ENCODE measurements around the gene LDAH. TPM values are rescaled to one million over a fixed set of nuclear protein-coding genes. Genes with fewer than 3 reads are reported as not detected.
"Not testable (repeated sequence)": the region's sequence is repeated elsewhere in the genome, so short reads cannot be mapped to it uniquely, and the experiment has no call there.

Gene LDAH
- polyA plus RNA-seq, 4 donors, result 32.9 to 38.8 (median 36.1) TPM

DNA sequence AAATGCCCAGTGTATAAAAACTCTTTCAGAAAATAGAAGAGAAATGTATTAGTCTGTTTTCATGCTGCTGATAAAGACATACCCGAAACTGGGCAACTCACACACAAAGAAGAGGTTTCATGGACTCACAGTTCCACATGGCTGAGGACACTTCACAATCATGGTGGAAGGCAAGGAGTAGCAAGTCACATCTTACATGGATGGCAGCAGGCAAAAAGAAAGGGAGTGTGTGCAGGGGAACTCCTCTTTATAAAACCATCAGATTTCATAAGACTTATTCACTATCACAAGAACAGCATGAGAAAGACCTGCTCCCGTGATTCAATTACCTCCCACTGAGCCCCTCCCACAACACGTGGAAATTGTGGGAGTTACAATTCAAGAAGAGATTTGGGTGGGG, 29.0 kb downstream of the LDAH start:
- not testable (repeated sequence) for DNase-seq (ENCODE audit: low read depth in 4 of 4, low spot score in 2 of 4)

DNA sequence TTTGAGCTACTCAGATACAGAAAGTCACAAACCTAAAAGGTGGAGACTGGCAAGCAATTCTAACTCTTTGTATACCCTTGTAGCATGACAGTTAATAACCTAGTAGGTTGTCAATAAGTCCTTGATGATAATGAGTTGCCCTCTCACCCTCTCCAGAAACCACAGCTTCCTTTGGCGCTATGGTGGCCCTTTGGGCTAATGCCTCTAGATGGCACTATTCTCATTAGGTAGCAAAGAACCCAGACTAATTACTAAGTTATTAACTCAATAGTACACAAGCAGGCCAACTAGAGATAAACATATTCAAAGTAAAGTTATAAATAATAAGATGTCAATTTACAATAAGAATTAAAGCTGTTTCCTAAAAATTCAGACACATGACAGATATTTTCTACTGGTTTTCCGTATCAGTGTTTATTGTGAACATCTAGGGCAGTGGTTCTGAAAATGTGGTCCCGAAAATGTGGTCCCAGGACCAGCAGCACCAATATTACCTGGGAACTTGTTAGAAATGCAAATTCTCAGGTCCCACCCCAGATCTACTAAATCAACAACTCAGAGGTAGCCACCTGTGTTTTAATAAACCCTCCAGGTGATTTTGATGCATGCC, 41.1 kb downstream of the LDAH start:
- DNase-seq (ENCODE audit: low read depth in 4 of 4, low spot score in 2 of 4), result no peak

DNA sequence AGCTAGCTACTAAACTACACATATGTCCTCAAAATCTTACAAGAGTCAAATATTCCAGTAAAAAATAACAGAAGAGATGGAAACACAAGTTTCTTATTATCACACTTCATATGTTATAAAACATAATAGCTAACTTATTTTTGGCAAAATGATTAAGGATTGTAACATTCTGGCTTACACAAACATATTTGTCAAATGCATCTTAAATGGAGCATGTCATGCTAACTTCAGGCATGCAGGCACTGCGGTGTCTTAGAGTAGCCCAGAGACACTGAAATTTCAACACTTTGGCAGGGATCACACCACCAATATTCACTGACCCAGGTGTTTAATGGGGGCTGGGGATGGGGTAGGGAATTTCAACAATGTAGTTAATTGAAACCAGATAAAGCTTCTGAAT, 51.6 kb downstream of the LDAH start:
- DNase-seq (ENCODE audit: low read depth in 4 of 4, low spot score in 2 of 4), result no peak

DNA sequence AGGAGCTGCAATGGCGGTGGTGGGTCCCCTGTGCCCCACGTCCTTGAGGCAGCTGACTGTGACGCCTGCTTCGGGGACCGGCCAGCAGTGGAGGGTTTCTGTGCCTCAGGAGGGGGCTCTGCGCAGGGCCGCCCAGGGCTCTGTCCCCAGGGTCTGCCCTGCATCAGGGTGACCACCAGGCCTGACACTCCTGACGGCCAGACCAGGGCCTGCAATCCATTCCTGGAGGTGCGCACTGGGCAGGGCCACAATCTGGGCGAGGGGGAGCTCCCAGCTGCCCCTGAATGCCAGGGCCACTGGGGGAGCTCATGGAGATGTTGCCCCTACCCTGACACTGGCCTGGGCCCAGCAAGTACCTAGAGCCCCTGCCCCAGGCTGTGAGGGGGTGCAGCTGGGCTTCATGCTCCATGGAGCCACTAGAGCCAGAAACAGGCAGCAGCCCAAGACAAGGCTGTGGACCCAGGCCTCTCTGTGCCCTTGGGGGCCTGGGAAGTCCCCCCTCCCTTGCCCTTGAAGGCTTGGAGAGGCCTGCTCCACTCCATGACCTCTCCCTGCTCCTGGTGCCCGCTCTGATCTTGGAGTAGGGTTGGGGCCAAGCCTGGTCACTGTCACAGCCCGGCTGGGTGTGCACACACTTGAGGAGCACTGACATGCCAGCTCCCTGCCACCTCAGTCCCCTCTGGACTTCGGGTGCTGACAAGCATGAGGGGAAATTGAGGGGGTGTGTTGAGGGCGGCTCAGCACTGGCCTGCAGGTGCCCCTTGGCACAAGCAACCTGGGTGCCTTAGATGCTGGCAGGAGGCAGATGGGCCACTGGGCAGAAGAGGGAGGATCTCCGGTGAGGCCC, 55.9 kb downstream of the LDAH start:
- no peak for DNase-seq (ENCODE audit: low read depth in 4 of 4, low spot score in 2 of 4)

DNA sequence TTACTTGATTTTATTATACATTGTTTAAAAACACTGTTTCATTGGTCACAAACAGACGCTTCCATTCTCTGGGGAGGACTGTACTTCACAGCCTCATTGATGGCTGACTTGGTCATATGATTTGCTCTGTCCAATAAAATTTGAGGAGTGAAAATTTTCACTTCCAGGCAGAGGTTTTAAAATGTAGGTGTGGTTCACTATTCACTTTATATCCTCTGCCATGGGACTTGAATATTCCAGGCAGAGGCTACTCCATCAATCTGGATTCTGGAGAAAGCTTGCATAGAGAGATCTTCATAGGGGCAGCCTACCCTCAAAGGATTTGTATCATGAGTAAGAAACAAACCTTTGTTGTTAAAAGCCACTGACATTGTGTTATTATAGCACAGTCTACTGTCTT, 56.7 kb downstream of the LDAH start:
- DNase-seq (ENCODE audit: low read depth in 4 of 4, low spot score in 2 of 4), result no peak

DNA sequence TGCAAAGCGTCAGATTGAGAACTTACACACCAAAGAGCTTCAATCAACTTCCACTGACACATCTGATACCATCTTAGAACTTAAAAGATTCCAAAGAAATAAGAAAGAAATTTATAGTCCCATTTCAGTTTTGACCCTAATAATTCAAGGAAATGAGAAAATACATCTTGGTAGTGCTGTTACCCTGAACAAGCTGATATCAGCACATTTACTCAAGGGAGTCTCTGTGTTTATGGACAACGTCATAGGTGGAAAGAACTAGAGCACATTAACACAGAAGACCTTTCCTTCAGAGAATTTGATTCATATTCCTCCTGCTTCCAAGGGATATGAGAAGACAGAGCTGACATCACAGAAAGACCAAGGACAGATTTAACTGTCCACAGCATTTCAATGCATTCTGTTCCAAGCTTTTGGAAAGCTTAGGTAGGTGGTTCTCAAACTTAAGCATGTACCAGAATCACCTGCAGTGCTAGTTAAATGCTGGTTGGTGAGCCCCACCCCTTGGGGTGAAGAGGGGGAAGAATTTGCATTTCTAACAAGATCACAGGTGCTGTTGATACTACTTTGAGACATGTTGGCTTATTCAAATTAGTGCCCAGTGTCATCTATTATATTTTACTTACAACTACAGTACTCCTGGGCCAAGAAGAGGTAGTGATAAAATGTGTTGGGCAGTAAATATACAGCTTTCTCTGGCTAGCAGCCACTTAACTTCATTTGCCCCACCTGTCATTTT, 59.8 kb downstream of the LDAH start:
- no peak for DNase-seq (ENCODE audit: low read depth in 4 of 4, low spot score in 2 of 4)

DNA sequence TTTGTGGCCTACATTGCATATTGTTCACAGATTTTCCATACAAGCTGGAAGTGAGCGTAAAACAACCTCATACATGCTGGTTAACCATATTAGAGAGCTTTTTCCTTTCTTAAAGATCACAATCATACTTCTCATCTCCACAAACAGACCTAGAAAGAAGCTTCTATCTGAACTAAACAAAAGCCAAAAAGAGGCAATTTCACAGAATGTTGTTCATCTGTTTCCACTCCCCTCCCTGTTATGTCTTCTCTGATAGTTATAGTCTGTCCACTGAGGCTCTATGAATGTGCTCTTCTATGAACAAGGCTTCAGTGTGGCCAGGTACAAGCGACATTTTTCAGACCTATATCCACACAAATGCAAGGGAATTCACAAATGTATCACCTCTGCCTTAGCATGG, 63.4 kb downstream of the LDAH start:
- no peak for DNase-seq (ENCODE audit: low read depth in 4 of 4, low spot score in 2 of 4)

DNA sequence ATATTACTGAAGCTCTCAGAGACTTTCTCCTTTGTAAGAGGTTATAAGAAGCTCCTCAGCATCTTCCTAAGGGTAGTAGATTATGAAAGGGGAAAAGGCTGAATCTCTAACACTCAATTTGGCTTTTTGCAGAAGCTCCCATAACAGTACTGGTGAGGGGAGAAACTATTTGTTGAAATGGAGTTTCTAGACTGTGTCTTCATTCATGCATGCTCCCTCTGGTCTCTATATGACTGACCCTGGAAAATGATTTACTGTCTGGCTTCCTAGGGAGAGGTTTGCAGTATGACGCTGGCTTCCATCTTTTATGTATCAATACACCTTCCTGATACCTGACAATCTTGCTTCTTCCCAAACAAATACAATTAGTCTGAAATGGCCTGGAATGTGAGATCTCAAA, 63.9 kb downstream of the LDAH start:
- no peak for DNase-seq (ENCODE audit: low read depth in 4 of 4, low spot score in 2 of 4)

DNA sequence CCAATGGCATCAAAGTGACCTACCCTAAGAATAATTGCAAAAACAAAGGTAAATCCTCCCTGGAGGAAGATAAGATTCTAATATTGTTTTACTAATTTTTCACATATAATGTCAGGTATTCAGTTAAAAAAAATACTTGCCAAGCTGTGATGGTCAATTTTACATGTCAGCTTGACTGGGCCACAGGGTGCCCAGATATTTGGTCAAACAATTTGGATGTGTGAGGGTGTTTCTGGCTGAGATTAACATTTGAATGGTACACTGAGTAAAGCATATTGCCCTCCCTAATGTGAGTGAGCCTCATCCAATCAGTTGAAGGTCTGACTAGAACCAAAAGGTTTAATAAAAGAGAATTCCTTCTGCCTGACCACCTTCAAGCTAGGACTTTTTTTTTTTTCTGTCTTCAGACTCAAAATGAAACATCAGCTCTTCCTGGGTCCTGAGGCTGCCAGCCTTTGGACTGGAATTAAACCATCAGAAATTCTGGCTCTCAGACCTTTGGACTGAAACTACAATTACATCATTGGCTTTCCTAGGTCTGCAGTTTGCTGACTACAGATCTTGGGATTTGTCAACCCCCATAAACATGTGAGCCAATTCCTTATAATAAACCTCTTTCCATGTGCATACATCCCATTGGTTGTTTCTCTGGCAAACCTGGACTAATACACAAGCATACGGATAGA, 65.4 kb downstream of the LDAH start:
- DNase-seq (ENCODE audit: low read depth in 4 of 4, low spot score in 2 of 4), result no peak

DNA sequence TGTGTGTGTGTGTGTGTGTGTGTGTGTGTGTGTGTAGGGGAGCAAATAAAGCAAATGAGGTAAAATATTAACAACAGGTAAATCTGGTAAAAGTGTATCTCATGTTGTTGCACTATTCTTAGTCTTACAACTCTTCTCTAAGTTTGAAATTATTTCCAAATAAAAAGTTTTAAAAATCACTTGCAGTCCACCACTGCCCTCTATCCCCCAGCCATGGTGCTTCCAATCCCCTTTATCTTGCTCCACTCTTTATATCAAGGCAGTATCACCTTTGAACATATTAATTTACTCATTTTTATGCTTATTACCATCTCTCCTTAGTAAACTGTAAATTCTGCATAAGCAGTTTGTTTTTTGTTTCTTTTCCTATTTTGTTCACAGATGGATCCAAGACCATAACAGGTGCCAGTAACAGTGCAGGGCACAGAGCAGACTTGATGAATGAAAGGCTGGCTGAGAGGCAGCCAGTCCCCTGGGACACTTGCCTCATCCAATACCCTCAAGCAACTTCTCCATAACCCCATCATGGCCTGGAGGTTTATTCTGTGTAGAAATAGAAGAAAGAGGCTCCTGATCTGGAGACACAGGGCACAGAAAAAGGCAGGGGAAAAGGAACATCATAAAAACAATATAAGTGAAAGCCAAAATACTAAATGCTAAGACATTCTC, 67.6 kb downstream of the LDAH start:
- no peak for DNase-seq (ENCODE audit: low read depth in 4 of 4, low spot score in 2 of 4)

DNA sequence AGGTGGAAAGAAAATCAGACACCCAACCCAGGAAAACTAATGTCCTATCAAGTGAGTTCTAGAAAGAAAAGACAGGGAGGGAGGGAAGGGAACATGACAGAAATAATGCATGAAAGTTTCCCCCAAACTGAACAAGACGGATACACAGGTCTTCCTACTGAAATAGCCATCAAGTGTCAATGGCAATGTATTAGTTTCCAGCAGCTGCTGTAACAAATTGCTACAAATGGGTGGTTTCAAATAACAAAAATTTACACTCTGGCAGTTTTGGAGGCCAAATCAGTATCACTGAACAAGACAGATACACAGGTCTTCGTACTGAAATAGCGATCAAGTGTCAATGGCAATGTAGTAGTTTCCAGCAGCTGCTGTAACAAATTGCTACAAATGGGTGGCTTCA, 70.6 kb downstream of the LDAH start:
- DNase-seq (ENCODE audit: low read depth in 4 of 4, low spot score in 2 of 4), result no peak

DNA sequence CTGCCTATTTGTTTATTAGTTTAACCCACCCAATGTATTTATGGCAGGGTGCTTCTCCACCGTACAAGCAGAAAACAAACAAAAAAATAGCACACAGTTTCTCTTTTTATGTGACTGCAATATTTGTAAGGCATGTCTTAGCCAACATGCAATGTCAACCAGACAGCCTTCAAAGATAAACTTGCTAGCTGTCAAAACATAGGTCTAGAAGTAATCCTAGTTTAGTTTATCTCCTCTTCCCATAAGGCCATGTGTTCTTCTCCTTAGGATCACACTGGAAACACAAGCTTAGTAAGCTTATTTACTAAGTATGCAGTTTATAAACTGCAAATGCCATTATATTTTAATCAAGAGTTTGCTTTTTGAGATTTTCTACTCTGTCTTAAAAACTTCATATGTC, 75.6 kb downstream of the LDAH start:
- DNase-seq (ENCODE audit: low read depth in 4 of 4, low spot score in 2 of 4), result no peak

DNA sequence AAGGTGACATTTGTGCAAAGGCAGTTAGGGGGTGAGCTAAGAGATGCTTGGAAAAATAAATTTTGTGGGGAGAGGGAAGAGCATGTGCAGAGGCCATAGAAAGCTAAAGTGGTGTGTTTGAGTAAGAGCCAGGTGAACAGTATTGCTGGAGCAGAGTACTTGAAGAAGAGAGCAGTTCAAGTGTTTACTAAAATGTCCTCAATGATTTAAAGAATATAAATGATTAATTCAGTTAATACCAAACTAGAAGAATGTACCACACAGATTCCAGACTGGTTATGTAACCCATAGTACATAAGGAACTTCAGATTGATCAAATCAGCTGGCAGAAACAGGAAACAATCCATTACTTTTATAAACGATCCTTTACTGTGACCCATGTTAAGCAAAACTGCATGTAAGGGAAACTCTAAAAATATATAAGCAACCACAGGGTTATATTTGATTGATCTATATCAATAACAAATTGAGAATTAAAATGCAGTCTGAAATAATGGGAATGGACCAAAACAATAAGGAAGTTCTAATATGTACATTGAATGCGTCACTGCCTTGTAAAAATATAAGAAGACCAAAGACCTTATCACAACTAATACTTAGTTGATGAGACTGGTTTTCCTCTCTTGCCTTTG, 76.9 kb downstream of the LDAH start:
- DNase-seq (ENCODE audit: low read depth in 4 of 4, low spot score in 2 of 4), result peak in 1 of 4 donors; percentile 52

DNA sequence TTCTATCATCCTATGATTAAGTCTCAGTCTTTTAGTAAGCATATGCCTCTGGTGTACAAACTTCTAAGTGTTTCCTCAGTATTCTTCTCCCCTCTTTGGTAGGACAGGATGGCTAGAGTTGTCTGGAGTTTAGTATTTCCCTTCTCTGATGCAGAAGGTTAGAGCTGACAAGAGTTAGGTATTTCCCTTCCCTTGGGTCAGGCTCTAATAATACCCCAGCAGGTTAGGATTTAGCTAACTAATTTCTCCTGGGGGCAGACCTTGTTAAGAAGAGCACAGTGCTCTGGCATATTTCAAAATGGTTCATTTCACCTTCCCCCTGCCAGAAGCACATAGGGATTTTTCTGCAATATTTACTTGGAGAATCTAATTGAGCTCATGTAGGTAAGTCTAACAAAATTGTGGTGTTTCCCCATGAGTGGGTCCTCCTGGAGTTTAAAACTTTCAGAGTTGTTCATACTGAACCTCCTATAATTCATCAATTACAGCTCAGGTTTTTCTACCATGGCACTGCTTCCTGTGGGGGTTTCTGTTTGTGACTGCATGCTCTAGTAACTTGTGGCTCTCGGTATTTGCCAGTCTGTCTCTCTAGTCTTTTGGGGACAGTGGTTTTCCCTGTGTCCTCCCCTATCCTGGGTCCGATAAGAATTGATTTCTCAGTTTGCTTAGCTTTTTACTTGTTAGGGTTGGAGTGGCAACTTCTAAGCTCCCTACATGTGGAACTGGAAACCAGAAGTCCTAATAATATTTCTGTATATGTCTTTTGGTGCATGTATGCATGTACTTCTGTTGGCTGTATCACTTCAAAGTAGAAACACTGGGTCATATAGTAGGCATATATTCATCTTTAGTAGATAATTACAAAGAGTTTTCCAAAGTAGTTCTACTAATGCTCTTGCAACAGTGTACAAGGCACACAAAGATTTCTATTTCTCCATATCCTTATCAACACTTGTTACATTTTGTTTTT, 78.2 kb downstream of the LDAH start:
- DNase-seq (ENCODE audit: low read depth in 4 of 4, low spot score in 2 of 4), result no peak

DNA sequence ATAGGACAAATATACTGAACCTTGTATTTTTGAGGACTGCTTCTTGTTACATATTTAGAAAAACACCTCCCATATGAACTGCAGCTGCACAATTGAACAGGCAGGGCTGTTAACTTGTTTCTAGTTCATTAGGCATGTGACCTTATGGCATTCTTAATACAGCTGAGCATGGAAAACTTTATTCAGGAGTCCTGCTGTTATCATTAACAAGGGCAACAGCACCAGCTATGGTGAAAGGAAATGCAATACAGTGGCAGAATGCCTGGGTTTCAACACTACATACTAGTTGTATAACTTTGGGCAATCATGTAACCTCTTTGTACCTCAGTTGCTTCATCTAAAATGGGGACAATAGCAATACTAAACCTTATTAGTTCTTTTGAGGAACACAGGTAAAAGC, 84.1 kb downstream of the LDAH start:
- no peak for DNase-seq (ENCODE audit: low read depth in 4 of 4, low spot score in 2 of 4)

DNA sequence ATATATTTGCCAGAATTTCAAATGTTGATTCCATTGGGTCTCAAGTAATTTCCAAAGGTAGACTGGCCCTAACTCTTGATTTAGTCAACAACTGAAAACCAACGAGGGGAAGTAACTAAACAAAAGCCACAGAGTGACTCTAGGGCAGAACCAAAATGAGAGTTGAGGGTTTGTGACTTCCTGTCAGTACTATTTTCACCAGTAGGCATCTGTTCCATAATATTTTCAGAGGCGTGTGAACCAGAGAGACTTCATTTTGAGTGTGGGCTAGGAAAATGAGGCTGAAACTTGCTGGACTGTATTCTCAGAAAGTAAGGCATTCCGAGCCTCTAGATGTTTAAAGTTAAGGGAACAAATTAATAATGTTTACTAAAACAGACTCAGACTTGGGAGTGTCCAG, 85.4 kb downstream of the LDAH start:
- no peak for DNase-seq (ENCODE audit: low read depth in 4 of 4, low spot score in 2 of 4)

DNA sequence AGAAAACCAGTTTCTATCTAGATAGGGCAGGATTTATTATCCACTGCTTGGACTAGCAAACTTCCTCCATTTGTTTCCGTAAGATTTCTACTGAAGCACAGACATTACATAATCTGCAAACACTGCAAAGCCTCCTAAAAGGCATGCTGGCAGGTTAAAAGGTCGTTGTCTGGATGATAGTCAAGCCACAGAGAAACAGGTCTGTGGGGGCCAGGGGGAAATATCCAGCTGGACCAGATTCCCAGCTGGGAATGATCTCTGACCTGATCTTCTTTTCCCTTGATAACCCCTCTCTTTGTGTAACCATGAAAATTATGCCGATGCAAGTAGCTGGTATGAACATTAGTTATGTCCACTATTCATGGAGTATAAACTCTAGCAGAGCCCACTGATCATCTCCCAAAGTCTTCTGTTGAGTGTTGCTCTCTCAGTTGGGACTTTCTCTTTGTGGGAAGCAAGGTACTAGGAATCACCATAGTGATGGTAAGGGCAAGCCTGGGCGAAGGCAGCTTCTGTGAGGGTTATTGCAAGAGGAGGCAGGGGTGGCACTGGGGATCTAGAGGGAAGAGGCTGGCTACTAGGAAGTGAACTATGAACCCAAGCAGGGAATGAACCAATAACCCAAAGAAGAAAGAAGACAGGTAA, 94.7 kb downstream of the LDAH start:
- no peak for DNase-seq (ENCODE audit: low read depth in 4 of 4, low spot score in 2 of 4)

DNA sequence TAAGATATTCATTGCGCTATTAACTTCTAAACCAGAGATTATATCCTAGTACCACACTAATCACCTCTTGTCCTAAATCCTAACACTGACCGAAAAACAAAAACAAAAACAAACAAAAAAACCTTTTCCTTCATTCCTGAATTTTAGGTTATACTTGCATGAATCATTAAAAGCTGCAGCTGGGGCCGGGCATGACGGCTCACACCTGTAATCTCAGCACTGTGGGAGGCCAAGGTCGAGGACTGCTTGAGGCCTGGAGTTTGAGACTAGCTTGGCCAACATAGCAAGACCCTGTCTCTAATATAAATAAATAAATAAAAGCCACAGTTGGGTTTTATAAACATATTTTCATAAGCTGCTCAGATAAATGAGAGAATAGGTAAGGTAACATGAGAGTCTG, 96.0 kb downstream of the LDAH start:
- no peak for DNase-seq (ENCODE audit: low read depth in 4 of 4, low spot score in 2 of 4)

Data from left renal cortex interstitium (tissue), 4 donors.